NAMALWA (cell line): Measurements from ENCODE around the gene ARHGAP10.
"Not testable (repeated sequence)": the region's sequence is repeated elsewhere in the genome, so short reads cannot be mapped to it uniquely, and the experiment has no call there.

ENCODE experiments used
- DNase-seq: peaks from one replicate; pipeline ENCODE4 v3.0.0-alpha.2; 2015; ENCODE audit warnings: low spot score

The ARHGAP10 gene

DNA sequence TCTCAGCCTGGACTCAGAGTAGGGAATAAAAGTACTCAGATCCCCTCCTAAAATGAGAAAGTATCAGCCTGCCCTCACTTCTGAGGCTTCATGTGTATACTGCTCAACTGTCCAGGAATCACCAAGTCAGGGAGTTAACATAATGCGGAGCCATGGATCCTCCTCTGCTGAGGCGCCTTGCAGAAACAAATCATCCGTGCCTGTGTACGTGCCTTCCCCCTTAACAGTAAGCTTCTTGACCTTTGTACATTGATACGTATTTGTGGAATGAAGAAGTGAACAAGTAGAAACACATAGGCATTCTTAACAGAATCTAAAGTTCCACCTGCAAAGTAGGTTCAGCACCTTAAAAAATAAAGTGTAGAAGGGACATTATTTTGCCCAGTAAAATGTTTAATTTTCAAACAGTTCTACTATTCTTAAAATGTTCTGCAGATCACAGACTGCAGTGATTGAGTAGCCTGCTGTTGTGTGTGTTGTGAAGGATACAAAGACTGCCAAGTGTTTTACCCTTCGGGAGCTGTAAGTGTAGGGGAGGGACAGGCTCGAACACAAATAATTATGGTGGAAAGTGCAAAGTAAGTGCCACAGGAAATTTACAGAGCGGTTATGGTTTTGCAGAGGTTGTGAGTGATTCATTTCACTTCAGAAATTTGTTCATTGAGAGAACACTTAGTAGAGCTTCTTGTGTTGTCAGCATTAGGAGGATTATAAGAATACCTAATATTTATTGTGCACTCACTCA, 61.9 kb downstream of the ARHGAP10 start:
- no peak for DNase-seq

DNA sequence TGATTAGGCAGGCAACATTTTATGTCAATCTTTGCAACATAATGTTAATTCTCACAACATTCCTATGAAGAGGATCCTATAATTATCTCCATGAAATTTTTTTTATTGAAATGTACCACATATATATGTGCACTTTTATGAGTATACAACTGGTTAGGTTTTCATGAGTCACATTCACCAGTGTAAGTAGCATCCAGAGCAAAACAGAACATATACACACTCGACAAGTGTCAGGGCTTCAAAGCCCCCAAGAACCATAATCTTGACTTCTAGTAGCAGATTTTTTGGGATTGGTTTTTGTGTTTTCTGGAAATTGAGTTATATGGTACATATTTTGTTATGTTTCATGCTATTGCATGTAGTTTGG, 62.4 kb downstream of the ARHGAP10 start:
- no peak for DNase-seq

DNA sequence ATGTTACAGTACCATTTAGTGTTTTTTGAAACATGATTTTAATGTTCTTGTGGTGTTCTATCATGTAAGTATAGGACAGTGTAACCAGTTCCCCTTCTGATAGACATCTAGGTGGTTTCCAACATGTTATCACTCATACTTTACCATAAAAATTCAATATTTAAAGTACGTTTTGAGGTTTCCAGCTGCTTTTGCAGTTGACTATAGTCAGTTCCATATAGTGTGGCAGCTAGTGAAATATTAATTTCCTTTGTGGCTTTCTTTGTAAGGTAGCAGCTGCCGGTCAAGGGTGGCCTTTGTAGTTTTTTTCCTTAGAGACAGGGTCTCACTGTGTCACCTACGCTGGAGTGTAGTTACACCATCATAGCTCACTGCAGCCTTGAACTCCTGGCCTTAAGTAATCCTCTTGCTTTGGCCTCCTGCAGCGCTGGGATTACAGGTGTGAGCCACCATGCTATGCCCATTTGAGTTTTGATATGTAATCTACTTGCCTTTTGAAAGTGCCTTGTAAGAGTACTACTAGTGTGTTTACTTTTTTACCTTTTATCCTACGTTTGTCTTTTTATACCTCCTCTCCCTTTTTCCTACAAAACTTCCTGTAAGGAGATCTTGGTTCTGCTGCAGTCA, 63.0 kb downstream of the ARHGAP10 start:
- DNase-seq, result no peak

DNA sequence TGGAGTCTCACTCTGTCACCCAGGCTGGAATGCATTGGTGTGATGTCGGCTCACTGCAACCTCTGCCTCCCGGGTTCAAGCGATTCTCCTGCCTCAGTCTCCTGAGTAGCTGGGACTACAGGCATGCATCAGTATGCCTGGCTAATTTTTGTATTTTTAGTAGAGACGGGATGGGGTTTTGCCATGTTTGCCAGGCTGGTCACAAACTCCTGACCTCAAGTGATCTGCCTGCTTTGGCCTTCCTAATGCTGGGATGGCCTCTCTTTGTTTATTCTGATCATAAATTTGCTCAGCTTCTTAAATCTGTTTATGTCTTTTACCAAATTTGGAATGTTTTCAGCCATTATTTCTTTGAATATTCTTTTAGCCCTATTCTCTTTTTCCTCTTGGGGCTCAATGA, 67.2 kb downstream of the ARHGAP10 start:
- DNase-seq, result not testable (repeated sequence)

DNA sequence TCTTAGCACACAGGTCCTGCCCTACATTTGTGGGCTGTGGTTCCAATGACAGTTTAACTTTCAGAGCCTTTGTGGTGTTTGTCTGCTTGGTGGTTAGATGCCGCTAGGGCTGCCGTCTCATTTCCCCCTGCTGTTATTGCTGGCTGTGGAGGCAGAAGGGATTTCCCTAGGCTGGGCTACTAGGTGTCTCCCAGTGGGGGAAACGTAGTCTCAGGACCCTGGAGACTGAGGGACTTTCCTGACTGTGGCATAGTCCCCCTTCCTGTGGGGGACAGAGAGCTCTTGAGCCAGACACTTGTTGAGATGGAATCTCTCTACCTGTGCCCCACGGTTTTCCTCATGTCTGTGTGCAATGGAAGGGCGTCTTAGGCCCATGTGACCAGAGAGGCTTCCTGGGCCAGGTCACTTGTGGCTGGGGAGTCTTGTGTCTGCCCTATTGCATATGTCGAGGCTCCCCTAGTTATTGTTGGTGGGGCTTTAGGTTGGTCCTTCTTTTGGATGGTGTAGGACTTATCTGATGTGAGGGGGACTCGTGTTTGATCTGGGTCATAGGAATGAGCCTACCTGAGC, 68.2 kb downstream of the ARHGAP10 start:
- no peak for DNase-seq

DNA sequence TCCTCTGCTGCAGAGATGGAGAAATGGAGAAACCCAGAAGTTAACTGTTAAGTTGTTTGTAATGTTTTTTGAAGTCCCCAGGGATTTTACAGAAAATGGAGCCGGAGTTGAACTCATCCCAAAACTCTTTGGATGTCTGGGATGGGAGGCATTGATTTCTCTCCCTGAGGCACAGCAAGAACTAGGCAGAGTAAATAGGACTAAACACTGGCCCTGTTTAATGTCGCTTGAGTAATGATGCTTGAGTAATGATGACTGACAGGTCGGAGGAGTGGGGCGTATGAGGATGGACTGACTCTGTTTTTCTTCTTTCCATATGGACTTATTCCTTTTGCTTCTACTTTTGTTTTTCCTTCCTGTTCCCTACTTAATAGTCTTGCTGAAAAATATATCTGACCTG, 69.9 kb downstream of the ARHGAP10 start:
- DNase-seq, result no peak

DNA sequence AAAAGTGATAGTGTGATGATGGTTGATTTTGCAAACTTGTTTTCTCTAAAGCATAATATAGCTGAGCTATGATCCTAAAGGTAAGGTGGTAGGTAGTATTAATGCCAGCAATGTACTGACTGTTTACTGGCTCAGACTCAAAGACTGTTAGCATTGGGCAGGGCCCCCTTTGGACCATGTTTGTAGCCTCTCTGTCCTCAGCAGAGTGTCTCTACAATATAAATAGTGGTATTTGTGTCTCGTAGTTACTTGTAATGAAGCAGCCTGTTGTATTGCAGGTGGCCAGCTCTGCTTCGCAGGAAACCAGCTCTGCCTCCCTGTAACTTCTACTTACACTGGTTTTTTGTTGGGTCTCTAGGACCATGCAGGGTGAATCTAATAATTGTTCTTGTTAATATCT, 70.5 kb downstream of the ARHGAP10 start:
- DNase-seq, result no peak

DNA sequence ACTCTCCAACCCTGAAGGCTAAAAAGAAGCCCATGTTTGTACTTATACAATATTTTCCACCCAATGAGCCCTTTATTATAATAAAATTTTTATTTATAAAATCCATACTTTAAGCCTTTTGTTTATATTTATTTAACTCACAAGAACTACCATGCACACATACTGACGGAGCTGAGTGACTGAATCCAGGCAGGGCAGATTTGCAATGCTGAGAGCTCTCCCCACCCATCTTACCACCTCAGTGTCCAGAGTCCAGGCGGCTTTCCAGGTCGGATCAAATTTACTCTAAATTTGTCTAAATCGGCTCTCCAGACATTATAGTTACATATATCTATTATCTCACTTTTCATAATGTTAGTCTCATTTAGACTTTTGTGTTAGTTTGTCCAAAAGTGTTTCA, 74.1 kb downstream of the ARHGAP10 start:
- no peak for DNase-seq

DNA sequence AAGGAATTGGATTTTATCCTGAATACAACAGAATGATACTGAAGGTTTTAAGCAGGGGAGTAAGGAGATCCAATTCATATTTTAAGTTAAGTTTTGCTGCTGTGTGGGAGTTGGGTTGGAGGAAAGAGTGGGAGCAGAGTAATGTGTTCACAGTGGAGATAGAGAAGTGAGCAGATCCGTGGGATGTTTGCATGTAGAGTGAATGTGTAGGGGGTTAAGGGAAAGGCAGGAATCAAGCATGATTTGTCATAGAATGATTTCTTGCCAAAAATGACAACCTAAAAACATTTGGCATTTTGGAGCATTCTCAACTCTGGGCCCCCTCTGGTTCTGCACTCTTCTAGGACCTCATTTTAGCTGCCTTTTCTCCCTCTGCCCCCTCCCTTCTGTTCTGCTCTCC, 76.6 kb downstream of the ARHGAP10 start:
- no peak for DNase-seq

DNA sequence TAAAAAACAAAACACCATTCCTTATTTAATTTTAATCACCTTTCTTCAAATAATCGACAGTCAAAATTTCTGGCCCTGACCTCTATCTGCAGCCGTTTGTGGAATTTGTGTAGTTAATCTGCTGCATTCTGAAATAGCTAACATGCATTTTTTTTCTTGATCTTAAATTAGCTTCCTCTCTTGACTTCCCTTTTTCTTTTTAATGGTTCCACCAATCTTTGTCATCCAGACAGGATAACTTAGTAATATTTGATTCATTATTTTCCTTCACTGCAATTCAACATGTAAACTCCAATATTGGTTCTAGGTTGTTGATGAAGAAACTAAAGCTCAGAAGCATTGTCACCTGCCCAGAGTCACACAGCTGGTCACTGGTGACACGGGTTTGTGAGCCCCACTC, 77.3 kb downstream of the ARHGAP10 start:
- no peak for DNase-seq

DNA sequence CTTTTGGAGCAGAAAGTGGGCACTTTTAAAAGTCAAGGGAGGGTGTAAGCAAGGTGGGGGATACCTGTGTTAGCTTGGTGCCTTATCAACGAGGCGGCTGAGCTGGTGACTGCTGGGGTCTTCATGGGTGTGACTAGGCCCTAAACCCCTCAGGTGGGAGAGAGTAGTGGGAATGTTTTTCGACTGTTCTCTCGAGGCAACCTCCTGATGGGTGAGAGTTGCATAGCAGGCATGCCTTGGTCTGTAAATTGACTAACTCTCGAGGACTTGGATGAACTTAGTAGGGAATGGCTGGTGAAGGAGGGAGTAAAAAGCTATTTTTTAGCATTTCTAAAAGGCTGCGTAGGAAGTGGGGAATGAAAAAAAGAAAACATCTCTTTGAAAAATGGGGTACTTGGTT, 80.0 kb downstream of the ARHGAP10 start:
- DNase-seq, result no peak

DNA sequence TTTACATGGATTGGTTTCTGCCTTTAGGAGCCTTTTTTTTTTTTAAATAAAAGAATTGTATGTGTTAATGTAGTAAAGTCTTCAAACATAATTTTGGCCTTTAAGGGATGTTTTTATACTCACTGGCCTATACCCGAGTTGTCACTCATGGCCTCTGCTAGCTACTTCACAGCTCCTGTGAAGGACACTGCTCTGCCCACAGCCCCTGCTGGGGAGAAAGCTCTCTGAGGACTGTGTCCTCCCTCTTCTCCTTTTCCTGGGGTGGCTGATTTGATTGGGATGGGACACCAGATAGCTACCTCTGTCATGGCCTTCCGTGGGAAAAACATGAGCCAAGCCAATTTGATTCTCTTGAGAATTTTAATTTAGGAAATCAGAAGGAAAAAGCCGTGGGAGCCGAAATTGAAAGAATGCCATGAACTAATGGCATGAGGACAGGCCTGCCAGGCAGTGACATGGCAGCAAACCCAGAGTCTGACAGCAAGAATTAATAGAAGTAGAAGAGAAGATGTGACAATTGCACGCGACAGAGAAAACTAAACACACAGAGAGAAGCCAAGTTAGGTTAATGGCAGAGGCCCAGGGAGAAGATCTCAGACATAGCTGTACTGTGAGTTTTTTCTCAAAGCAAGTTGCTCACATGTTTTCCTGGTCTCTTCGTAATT, 81.4 kb downstream of the ARHGAP10 start:
- no peak for DNase-seq

DNA sequence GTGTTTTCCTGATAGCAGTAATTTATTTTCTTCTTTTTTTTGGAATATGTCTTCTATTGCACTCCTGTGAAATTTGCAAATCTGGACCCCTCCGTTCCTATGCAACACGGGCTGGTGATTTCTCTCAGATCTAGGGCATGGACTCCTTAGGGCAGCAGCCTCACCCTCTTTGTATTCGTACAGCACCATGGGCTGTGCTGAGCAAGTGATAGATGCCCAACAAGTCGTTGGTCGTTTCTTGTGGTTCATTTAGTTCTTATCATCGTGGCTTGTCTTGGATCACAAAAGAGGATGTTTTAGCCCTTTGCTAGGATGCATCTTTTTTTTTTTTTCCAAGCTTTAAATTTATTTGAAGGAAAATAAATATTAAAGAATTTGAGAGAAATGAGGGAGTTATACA, 82.1 kb downstream of the ARHGAP10 start:
- DNase-seq, result no peak

DNA sequence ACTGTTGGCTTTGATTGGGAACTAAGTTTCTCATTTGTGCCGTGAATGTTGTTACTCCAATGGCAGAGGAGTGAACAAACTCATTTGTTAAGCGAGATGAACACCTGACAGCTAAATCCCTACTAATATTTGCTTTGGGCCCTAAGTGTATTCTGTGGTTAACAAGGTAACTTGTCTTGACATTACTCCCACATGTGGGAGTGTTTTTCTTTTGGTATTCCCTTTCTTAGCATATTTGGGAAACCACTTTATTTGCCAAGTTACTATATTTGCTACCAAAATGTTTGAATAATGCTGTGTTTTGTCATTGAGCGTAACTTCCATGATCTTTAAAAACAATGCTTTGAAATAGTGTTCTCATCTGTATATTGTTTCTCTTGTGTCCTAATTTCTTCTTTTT, 82.5 kb downstream of the ARHGAP10 start:
- no peak for DNase-seq

DNA sequence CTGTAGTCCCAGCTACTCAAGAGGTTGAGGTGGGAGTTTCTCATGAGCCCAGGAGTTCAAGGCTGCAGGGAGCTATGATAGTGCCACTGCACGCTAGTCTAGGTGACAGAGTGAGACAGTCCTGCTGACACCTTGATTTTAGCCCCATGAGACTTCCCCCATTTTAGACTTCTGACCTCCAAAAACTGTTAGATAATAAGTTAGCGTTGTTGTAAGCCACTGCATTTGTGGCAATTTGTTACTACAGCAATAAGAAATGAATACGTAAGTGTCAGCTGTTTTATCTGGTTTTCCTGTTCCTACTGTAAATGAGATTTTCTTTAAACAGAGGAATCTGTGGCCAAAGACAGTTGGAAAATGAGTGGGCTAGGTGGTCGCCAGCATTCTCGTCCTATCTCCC, 83.9 kb downstream of the ARHGAP10 start:
- DNase-seq, result no peak

DNA sequence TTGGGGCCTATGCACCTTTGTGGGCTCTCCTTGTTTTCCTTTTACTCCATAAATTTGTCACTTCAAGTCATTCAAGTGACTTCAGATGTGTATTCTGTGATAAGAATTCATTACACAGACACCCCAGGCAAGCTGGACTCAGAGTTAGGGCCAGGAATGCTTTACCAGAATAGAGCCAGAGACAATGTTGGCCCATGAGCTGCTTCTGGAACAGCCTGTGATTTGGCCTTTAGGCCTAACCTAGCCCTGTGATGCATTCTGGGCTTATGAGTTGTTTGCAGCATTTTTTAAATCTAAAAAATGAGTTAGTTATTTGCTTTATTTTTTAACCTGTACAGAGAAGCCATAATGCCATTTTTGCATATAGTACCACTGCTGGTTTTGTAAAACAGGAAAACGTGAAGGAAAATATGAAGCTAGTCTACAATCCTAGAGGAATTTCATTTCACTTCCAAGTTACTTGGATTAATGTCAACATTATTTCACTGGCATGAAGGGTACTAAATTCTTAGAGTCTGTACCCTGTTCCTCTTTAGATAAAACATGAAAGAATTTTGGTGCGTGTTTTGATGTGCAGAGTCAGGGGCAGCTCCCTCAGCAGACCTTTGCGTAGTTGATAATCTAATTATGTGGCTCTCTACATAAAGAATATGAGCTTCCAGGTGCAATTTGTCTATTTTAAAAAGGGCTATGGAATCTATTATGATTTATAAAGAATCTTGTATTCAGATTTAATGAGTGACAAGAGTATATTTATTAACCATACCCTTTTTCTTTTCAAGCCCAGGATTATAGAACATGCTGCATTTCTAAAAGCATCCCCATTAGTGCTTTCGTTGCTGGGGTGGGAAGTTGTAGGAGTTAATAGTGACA, 84.7 kb downstream of the ARHGAP10 start:
- no peak for DNase-seq

DNA sequence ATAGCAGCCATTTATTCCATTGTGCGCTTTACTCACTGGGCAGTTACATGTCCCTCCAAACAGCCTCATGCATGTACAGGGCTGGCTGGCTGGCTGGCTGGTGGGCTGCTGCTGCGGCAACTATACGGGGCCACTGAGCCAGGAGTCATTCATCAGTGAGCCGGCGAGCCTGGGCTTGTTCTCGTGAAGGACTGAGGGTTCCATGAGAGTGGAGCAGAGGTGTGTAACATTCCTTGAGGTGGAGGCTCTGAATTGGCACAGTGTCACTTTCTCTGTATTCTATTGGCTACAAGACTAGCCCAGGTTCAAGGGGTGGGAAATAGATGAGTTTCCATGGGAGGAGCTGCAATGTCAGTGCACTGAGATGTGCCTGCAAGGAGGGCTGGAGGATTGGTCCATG, 89.1 kb downstream of the ARHGAP10 start:
- no peak for DNase-seq

DNA sequence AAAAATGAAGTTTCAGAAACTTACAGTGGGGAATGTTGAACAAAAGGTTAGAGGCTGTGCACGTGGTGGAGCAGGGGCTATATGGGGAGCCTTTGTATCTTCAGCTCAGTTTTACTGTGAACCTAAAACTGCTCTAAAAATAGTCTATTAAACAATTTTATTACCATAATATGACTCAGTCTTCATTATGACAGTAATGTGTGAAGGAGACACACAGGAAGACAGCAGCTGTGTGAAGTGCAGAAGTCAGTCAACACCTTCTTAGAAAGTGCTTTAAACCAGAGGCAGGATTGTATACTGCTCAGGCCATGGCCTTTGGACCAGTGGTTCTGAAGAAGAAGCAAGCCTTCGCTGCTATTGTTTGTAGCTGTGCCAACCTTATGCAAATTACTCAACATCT, 89.7 kb downstream of the ARHGAP10 start:
- DNase-seq, result no peak

DNA sequence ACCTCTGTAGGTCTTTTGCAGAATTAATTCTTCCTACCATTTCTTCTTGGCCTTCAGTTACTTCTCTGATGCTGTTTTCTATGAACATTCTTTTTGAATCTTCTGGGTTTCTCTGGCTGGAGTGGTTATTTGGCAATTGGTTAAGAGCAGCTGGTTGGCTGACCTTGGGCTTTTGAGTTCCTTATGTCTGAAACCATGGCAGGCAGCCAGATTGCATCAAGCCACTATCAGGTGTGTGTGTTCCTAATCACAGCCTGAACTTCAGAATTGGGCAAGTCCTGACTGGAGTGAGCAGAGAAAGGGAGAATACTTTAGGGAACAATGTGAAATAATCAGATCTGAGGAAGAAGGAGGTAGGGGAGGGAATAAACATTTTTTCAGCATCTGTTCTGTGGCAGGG, 90.2 kb downstream of the ARHGAP10 start:
- DNase-seq, result no peak

DNA sequence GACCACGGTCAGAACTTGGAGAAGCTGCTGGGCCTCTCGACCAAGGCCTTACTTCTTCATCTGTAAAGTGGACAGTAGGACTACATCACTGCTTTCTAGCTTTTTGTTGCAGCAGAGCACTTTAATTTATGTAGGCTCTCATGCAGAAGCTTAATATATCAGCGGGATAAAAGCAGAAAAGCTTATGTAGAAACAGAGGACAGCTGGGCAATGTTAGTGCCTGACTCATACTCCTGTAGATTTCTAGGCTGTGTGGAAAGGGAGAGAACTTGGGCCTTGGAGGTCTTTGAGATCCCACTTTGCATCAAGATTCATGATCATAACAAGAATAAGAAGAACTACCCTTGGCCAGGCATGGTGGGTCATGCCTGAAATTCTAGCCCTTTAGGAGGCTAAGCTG, 91.2 kb downstream of the ARHGAP10 start:
- DNase-seq, result no peak

DNA sequence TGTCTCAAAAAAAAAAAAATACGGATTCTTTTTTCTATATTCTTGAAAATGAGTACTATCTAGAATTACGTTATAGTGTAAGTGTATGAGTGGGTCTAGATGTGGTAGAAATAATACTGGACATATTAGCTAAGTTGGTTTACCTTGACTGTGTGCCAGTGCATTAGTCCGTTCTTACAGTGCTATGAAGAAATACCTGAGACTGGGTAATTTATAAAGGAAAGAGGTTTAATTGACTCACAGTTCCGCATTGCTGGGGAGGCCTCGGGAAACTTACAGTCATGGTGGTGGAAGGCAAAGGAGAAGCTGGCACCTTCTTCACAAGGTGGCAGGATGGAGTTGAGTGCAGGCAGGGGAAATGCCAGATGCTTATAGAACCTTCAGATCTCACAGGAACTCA, 92.4 kb downstream of the ARHGAP10 start:
- no peak for DNase-seq

DNA sequence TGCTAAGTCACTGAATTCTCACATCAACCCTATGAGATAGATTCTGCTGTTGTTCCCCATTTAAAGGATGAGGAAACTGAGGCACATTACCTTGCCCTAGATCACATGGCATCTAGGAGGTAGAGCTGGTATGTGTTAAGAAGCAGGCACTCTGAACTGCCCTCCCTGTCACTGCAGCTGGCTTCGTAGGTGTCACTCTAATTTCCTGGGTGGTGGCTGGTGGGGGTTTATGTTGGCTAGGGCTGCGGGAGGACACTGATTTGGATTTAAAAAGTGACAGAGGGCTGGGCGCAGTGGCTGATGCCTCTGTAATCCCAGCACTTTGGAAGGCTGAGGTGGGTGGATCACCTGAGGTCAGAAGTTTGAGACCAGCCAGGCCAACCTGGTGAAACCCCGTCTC, 93.0 kb downstream of the ARHGAP10 start:
- DNase-seq, result no peak
